ENCODE measurements around the gene ST3GAL3.
A peak's percentile ranks its signal among the peaks of the same experiment; 100 is the strongest.

ST3GAL3 gene

GRCh38 chr1:43699281-43699680 is 8.1 kb upstream of the ST3GAL3 start:
- Histone ChIP-seq H3K9me3 (ENCODE audit: control insufficient read depth, low read length) (no peaks in the 10 kb centered on the region), H3K4ac (ENCODE audit: low read depth in 1 of 2, low read length in 2 of 2) (no peak overlapping the region), H3K14ac (ENCODE audit: low read length in 2 of 2) (no peak overlapping the region), H3K4me3 (ENCODE audit: insufficient read depth in 1 of 2, low read depth in 1 of 2, low read length in 2 of 2) (no peak overlapping the region), H3K4me1 (ENCODE audit: control insufficient read depth, insufficient read depth, low read depth, low read length) (no peaks in the 10 kb centered on the region), H2BK5ac (ENCODE audit: low read depth, low read length, poor library complexity, severe bottlenecking) (no peak overlapping the region), H2BK15ac (ENCODE audit: low read depth, poor library complexity, severe bottlenecking) (no peak overlapping the region), H3K4me2 (ENCODE audit: low read length, poor library complexity, severe bottlenecking) (no peak overlapping the region), H2AK5ac (ENCODE audit: low read length, severe bottlenecking) (no peak overlapping the region), H2BK120ac (ENCODE audit: low read depth, low read length) (no peak overlapping the region), H4K91ac (ENCODE audit: low read length) (no peak overlapping the region), H3K36me3 (ENCODE audit: control insufficient read depth in 1 of 2, insufficient read depth in 2 of 2, low read depth in 1 of 2, low read length in 2 of 2) (peaks cover 62 to 96% of the 10 kb centered on the region in 2 experiments), H2BK12ac (ENCODE audit: low read length in 2 of 2) (no peak overlapping the region), H4K8ac (ENCODE audit: low read length) (no peak overlapping the region), H3K18ac (ENCODE audit: low read depth in 1 of 2, low read length in 2 of 2) (no peak overlapping the region), H3K27ac (ENCODE audit: low read length, poor library complexity, severe bottlenecking) (no peak overlapping the region), H3K79me1 (replicated peaks; ENCODE audit: low read length, poor library complexity, severe bottlenecking) (peaks cover 33% of the 10 kb centered on the region), H3K9ac (ENCODE audit: low read length) (no peak overlapping the region), H2AFZ (ENCODE audit: low read depth, low read length) (no peak overlapping the region), H3K23ac (ENCODE audit: low read length in 2 of 2) (no peak overlapping the region), H3K27me3 (ENCODE audit: control insufficient read depth in 1 of 2, insufficient read depth in 1 of 2, low read length in 2 of 2) (no peaks in the 10 kb centered on the region)
- no peak for DNase-seq
- 96% methylated on average over 4 of the region's 5 CpGs for WGBS

- Histone ChIP-seq H2AFZ (ENCODE audit: low read depth, low read length) (no peak overlapping the region), H2BK120ac (ENCODE audit: low read depth, low read length) (no peak overlapping the region), H3K9ac (ENCODE audit: low read length) (peak overlapping the region; percentile 7), H3K79me1 (replicated peaks; ENCODE audit: low read length, poor library complexity, severe bottlenecking) (peaks cover 15% of the 10 kb centered on the region), H2AK5ac (ENCODE audit: low read length, severe bottlenecking) (no peak overlapping the region), H3K27me3 (ENCODE audit: control insufficient read depth in 1 of 2, insufficient read depth in 1 of 2, low read length in 2 of 2) (no peaks in the 10 kb centered on the region), H3K36me3 (ENCODE audit: control insufficient read depth in 1 of 2, insufficient read depth in 2 of 2, low read depth in 1 of 2, low read length in 2 of 2) (peaks cover 52 to 64% of the 10 kb centered on the region in 2 experiments), H4K91ac (ENCODE audit: low read length) (no peak overlapping the region), H3K4me1 (ENCODE audit: control insufficient read depth, insufficient read depth, low read depth, low read length) (peaks cover 11% of the 10 kb centered on the region), H3K18ac (ENCODE audit: low read depth in 1 of 2, low read length in 2 of 2) (no peak overlapping the region), H3K4me3 (ENCODE audit: insufficient read depth in 1 of 2, low read depth in 1 of 2, low read length in 2 of 2) (no peak overlapping the region), H2BK15ac (ENCODE audit: low read depth, poor library complexity, severe bottlenecking) (no peak overlapping the region), H3K23ac (ENCODE audit: low read length in 2 of 2) (no peak overlapping the region), H2BK12ac (ENCODE audit: low read length in 2 of 2) (no peak overlapping the region), H4K8ac (ENCODE audit: low read length) (no peak overlapping the region), H3K4me2 (ENCODE audit: low read length, poor library complexity, severe bottlenecking) (no peak overlapping the region), H2BK5ac (ENCODE audit: low read depth, low read length, poor library complexity, severe bottlenecking) (no peak overlapping the region), H3K27ac (ENCODE audit: low read length, poor library complexity, severe bottlenecking) (no peak overlapping the region), H3K4ac (ENCODE audit: low read depth in 1 of 2, low read length in 2 of 2) (no peak overlapping the region), H3K14ac (ENCODE audit: low read length in 2 of 2) (no peak overlapping the region), H3K9me3 (ENCODE audit: control insufficient read depth, low read length) (no peaks in the 10 kb centered on the region)
- DNase-seq = no peak
Observed at GRCh38 chr1:43703836-43704235, 3.5 kb upstream of the ST3GAL3 start.

- Histone ChIP-seq H2BK15ac (ENCODE audit: low read depth, poor library complexity, severe bottlenecking) (no peak overlapping the region), H3K36me3 (ENCODE audit: control insufficient read depth in 1 of 2, insufficient read depth in 2 of 2, low read depth in 1 of 2, low read length in 2 of 2) (peaks cover 49 to 57% of the 10 kb centered on the region in 2 experiments), H3K4ac (ENCODE audit: low read depth in 1 of 2, low read length in 2 of 2) (no peak overlapping the region), H2BK12ac (ENCODE audit: low read length in 2 of 2) (no peak overlapping the region), H3K14ac (ENCODE audit: low read length in 2 of 2) (no peak overlapping the region), H3K18ac (ENCODE audit: low read depth in 1 of 2, low read length in 2 of 2) (no peak overlapping the region), H3K23ac (ENCODE audit: low read length in 2 of 2) (no peak overlapping the region), H2BK5ac (ENCODE audit: low read depth, low read length, poor library complexity, severe bottlenecking) (no peak overlapping the region), H4K91ac (ENCODE audit: low read length) (no peak overlapping the region), H3K27ac (ENCODE audit: low read length, poor library complexity, severe bottlenecking) (no peak overlapping the region), H3K9ac (ENCODE audit: low read length) (no peak overlapping the region), H3K27me3 (ENCODE audit: control insufficient read depth in 1 of 2, insufficient read depth in 1 of 2, low read length in 2 of 2) (no peaks in the 10 kb centered on the region), H3K4me1 (ENCODE audit: control insufficient read depth, insufficient read depth, low read depth, low read length) (peaks cover 11% of the 10 kb centered on the region), H3K4me3 (ENCODE audit: insufficient read depth in 1 of 2, low read depth in 1 of 2, low read length in 2 of 2) (no peak overlapping the region), H3K9me3 (ENCODE audit: control insufficient read depth, low read length) (no peaks in the 10 kb centered on the region), H3K79me1 (replicated peaks; ENCODE audit: low read length, poor library complexity, severe bottlenecking) (peaks cover 17% of the 10 kb centered on the region), H2AK5ac (ENCODE audit: low read length, severe bottlenecking) (no peak overlapping the region), H2BK120ac (ENCODE audit: low read depth, low read length) (no peak overlapping the region), H3K4me2 (ENCODE audit: low read length, poor library complexity, severe bottlenecking) (no peak overlapping the region), H2AFZ (ENCODE audit: low read depth, low read length) (no peak overlapping the region), H4K8ac (ENCODE audit: low read length) (no peak overlapping the region)
- DNase-seq = no peak
- 85% methylated on average over 2 of the region's 2 CpGs for whole genome bisulfite sequencing
Observed at GRCh38 chr1:43704838-43705237, 2.5 kb upstream of the ST3GAL3 start.

GRCh38 chr1:43705334-43705733 is 2.0 kb upstream of the ST3GAL3 start:
- no peaks in the 10 kb centered on the region for H3K27me3 ChIP-seq (ENCODE audit: control insufficient read depth in 1 of 2, insufficient read depth in 1 of 2, low read length in 2 of 2)
- no peak overlapping the region for H2BK120ac ChIP-seq (ENCODE audit: low read depth, low read length)
- H3K14ac ChIP-seq (ENCODE audit: low read length in 2 of 2) = no peak overlapping the region
- no peak overlapping the region for H3K18ac ChIP-seq (ENCODE audit: low read depth in 1 of 2, low read length in 2 of 2)
- H3K4me1 ChIP-seq (ENCODE audit: control insufficient read depth, insufficient read depth, low read depth, low read length) = peaks cover 13% of the 10 kb centered on the region
- 73% methylated on average over 4 of the region's 4 CpGs for WGBS
- H3K79me1 ChIP-seq (replicated peaks; ENCODE audit: low read length, poor library complexity, severe bottlenecking) = peaks cover 18% of the 10 kb centered on the region
- H4K8ac ChIP-seq (ENCODE audit: low read length) = no peak overlapping the region
- H3K9me3 ChIP-seq (ENCODE audit: control insufficient read depth, low read length) = no peaks in the 10 kb centered on the region
- no peak for DNase-seq
- H3K4ac ChIP-seq (ENCODE audit: low read depth in 1 of 2, low read length in 2 of 2) = no peak overlapping the region
- no peak overlapping the region for H3K4me2 ChIP-seq (ENCODE audit: low read length, poor library complexity, severe bottlenecking)
- peaks cover 46 to 54% of the 10 kb centered on the region in 2 experiments for H3K36me3 ChIP-seq (ENCODE audit: control insufficient read depth in 1 of 2, insufficient read depth in 2 of 2, low read depth in 1 of 2, low read length in 2 of 2)
- no peak overlapping the region for H2BK15ac ChIP-seq (ENCODE audit: low read depth, poor library complexity, severe bottlenecking)
- H3K23ac ChIP-seq (ENCODE audit: low read length in 2 of 2) = no peak overlapping the region
- H3K4me3 ChIP-seq (ENCODE audit: insufficient read depth in 1 of 2, low read depth in 1 of 2, low read length in 2 of 2) = no peak overlapping the region
- H4K91ac ChIP-seq (ENCODE audit: low read length) = no peak overlapping the region
- H2BK5ac ChIP-seq (ENCODE audit: low read depth, low read length, poor library complexity, severe bottlenecking) = no peak overlapping the region
- H2AK5ac ChIP-seq (ENCODE audit: low read length, severe bottlenecking) = no peak overlapping the region
- no peak overlapping the region for H3K27ac ChIP-seq (ENCODE audit: low read length, poor library complexity, severe bottlenecking)
- no peak overlapping the region for H2BK12ac ChIP-seq (ENCODE audit: low read length in 2 of 2)
- no peak overlapping the region for H2AFZ ChIP-seq (ENCODE audit: low read depth, low read length)
- no peak overlapping the region for H3K9ac ChIP-seq (ENCODE audit: low read length)

Data from mesenchymal stem cell (in vitro differentiated cells and primary cell).